HG02938 (cell line): ENCODE data around the gene BLVRB.
"Not testable (repeated sequence)": the region's sequence is repeated elsewhere in the genome, so short reads cannot be mapped to it uniquely, and the experiment has no call there.

Experiments
- ATAC-seq: cut with Tn5 transposase; IDR thresholded peaks from one replicate; pipeline ENCODE4 v1.9.1; 2021; ENCODE audit warnings: mild to moderate bottlenecking, moderate library complexity; ENCODE audit not compliant: unreplicated experiment

The BLVRB gene

DNA sequence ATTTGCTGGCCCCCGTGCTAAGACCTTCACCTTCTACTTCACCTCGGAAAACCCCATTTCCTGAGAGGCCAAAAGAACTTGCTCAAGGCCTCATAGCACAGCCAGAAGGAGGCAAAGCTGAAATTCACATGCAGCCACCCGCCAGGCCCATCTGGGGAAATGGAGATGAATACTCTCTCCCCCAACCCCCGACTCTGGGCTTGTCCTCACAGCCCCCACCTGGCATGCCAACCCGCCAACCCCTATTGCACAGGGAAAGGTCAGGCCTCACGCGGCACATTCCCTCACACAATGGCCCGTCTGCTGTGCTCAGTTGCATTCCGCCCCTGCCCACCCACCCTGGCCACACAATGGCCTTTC, 55.5 kb downstream of the BLVRB start:
- ATAC-seq, result no peak

DNA sequence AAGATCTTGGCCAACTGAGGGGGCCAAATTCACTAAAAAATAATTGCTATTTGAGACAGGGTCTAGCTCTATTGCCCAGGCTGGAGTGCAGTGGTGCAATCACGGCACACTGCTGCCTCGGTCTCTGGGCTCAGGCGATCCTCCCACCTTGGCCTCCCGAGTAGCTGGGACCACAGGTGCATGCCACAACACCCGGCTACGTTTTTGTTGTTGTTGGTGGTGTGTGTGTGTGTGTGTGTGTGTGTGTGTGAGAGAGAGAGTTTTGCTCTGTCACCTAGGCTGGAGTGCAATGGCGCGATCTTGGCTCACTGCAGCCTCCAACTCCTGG, 57.0 kb downstream of the BLVRB start:
- ATAC-seq, result not testable (repeated sequence)

- no peak for ATAC-seq
Measured at GRCh38 chr19:40407714-40408597, 57.6 kb downstream of the BLVRB start.

GRCh38 chr19:40403262-40403984, 62.1 kb downstream of the BLVRB start:
- peak; percentile 54 for ATAC-seq

GRCh38 chr19:40400559-40400958, 65.0 kb downstream of the BLVRB start:
- ATAC-seq, result no peak

DNA sequence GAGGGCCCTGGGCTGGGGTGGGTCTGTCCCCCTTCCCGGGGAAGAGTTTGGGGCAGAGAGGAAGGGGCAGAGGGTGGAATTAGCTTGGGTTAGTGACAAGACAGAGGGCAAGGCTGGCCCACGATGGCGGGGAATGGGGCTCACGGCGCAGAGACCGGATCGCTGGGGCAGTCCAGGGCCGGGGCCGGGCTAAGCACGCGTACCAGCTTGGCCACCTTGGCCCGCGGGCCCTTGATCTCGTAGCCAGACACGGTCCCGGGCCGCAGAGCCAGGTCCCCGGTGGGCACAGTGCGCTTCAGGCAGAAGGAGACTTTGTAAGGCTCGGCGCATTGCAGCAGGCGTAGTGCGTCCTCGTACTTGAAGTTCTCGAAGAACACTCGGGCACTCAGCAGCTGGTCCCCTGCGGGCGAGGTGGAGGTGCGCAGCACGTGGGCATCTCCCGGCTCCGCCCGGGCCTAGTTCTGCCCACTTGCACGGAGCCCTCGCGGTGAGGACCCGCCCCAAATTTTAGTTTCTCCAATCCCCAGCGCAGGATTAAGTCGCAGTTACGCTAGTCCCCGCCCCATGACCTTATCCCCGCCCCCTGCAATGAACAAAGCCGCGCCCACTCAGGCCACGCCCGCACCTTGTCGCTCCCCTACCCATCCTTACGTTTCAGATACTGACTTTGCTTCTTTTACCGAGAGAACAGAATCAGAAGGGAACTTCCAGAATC, 67.0 kb downstream of the BLVRB start:
- no peak for ATAC-seq
